GM12878 (cell line): Measurements from ENCODE around the gene EXOSC1. TPM values are rescaled to one million over a fixed set of nuclear protein-coding genes. Genes with fewer than 3 reads are reported as not detected.

ENCODE experiments used
- ATAC-seq: fragments of 200-7000 bp; cut with Tn5 transposase; 3 replicates; pipeline ENCODE4 v1.9.1; 2020; ENCODE audit warnings: mild to moderate bottlenecking, moderate library complexity
- BruUV-seq: library from RNA; stranded (reverse); fragments of 400-500 nt; replicated peaks from 2 replicates; lab custom pipeline; 2021; lab: Mats Ljungman, UMichigan
- CTCF ChIA-PET: fragments of 300-600 bp; sonication (Branson Sonifier 250); formaldehyde crosslinking; extraction: SDS; loops from one replicate; lab custom pipeline; 2021; ENCODE audit warnings: inconsistent platforms; lab: Yijun Ruan, JAX
- POLR2A ChIA-PET: fragments of 350-600 bp; formaldehyde crosslinking; extraction: SDS; loops from one replicate; lab custom pipeline; 2021; ENCODE audit warnings: inconsistent platforms; lab: Charles Lee
- RAD21 ChIA-PET: fragments of 300-600 bp; sonication (Branson Sonifier 250); formaldehyde crosslinking; loops from one replicate; lab custom pipeline; 2023; ENCODE audit warnings: antibody characterized with exemption; ENCODE audit not compliant: unreplicated experiment; lab: Charles Lee
- SMC1A ChIA-PET: fragments of 300-600 bp; sonication (Branson Sonifier 250); formaldehyde crosslinking; loops from one replicate; lab custom pipeline; 2023; ENCODE audit not compliant: unreplicated experiment, uncharacterized antibody; lab: Charles Lee
- DNase-seq: peaks from one replicate; pipeline ENCODE4 v3.0.0-alpha.2; 2011; ENCODE audit warnings: low read depth, low spot score
- FAIRE-seq: peaks from 3 replicates; lab custom pipeline; 2011; peaks lifted over from hg19 to GRCh38; lab: Jason Lieb, UNC
- H2AFZ ChIP-seq: 2 replicates; pipeline ENCODE4 v1.6.0; 2011; ENCODE audit warnings: low read depth, low read length, control low read depth; ENCODE audit not compliant: control insufficient read depth
- H3K27ac ChIP-seq: 2 replicates; pipeline ENCODE4 v1.5.1; 2011; ENCODE audit warnings: control low read depth; ENCODE audit not compliant: control insufficient read depth, insufficient read depth
- H3K27me3 ChIP-seq, 2 experiments: replicated peaks in 1 of 2; 2 replicates each; pipeline versions ENCODE4 v1.6.0 to v1.6.1; 2011; ENCODE audit warnings: low read length in 1 of 2; ENCODE audit not compliant: control insufficient read depth in 2 of 2, insufficient read depth in 2 of 2
- H3K36me3 ChIP-seq, 2 experiments: 2 replicates each; pipeline ENCODE4 v1.5.1; 2011; ENCODE audit warnings: low read length in 1 of 2; ENCODE audit not compliant: control insufficient read depth in 2 of 2, insufficient read depth in 2 of 2
- H3K4me1 ChIP-seq: 2 replicates; pipeline ENCODE4 v1.6.1; 2011; ENCODE audit warnings: mild to moderate bottlenecking, low read length, moderate library complexity, mixed read lengths; ENCODE audit not compliant: control insufficient read depth, insufficient read depth
- H3K4me2 ChIP-seq: 2 replicates; pipeline ENCODE4 v1.6.0; 2011; ENCODE audit warnings: control low read depth; ENCODE audit not compliant: control insufficient read depth, insufficient read depth
- H3K4me3 ChIP-seq: fragments of 200-600 bp; sonication (generic); 2 replicates; pipeline ENCODE4 v1.5.1; 2016
- H3K79me2 ChIP-seq: 2 replicates; pipeline ENCODE4 v1.6.0; 2011; ENCODE audit warnings: low read length; ENCODE audit not compliant: control insufficient read depth, insufficient read depth
- H3K9ac ChIP-seq: 2 replicates; pipeline ENCODE4 v1.8.0; 2011; ENCODE audit warnings: low read length, control low read depth, mixed read lengths; ENCODE audit not compliant: control insufficient read depth, insufficient read depth
- H3K9me3 ChIP-seq: replicated peaks from 3 replicates; pipeline ENCODE4 v1.5.1; 2011; ENCODE audit warnings: mild to moderate bottlenecking, low read length; ENCODE audit not compliant: control insufficient read depth, insufficient read depth
- H4K20me1 ChIP-seq: 2 replicates; pipeline ENCODE4 v1.6.0; 2011; ENCODE audit not compliant: control insufficient read depth, insufficient read depth
- CHD4 ChIP-seq: fragments of 200-600 bp; sonication (generic); IDR thresholded peaks from 2 replicates; pipeline ENCODE4 v1.6.1; 2016; ENCODE audit warnings: mild to moderate bottlenecking
- EED ChIP-seq: sonication (generic); IDR thresholded peaks from 2 replicates; pipeline ENCODE4 v1.6.1; 2016; ENCODE audit warnings: antibody characterized with exemption, low read depth
- GATAD2B ChIP-seq: fragments of 450-650 bp; conservative IDR thresholded peaks from 2 replicates; pipeline ENCODE4 v1.6.1; 2017; ENCODE audit warnings: low read depth, mild to moderate bottlenecking, moderate library complexity
- POLR2AphosphoS2 ChIP-seq: IDR thresholded peaks from 2 replicates; pipeline ENCODE4 v1.6.1; 2011; ENCODE audit warnings: low read depth, mild to moderate bottlenecking, low read length, improper control_type of control experiment, moderate library complexity
- REST ChIP-seq: IDR thresholded peaks from 2 replicates; pipeline ENCODE4 v1.6.1; 2012; ENCODE audit warnings: mild to moderate bottlenecking, low read depth, low read length
- RUNX3 ChIP-seq: IDR thresholded peaks from 2 replicates; pipeline ENCODE4 v1.6.1; 2012; ENCODE audit warnings: low read length, inconsistent platforms
- SMAD5 ChIP-seq: IDR thresholded peaks from 2 replicates; pipeline ENCODE4 v1.6.1; 2016; ENCODE audit warnings: antibody characterized with exemption, low read depth
- SREBF2 ChIP-seq: IDR thresholded peaks from 2 replicates; pipeline ENCODE4 v1.6.1; 2012; ENCODE audit warnings: mild to moderate bottlenecking, low read length
- ZBED1 ChIP-seq: IDR thresholded peaks from 2 replicates; pipeline ENCODE4 v1.6.1; 2016; ENCODE audit warnings: borderline replicate concordance
- ZNF274 ChIP-seq: IDR thresholded peaks from one replicate; pipeline ENCODE4 v1.8.0; 2011; ENCODE audit not compliant: insufficient read length, insufficient read depth
- ZSCAN29 ChIP-seq: fragments of 450-650 bp; IDR thresholded peaks from 2 replicates; pipeline ENCODE4 v1.6.1; 2017; ENCODE audit warnings: mild to moderate bottlenecking, moderate library complexity
- WGBS: methylation state at CpG from one replicate; pipeline ENCODE4 v1.1.6; 2016; ENCODE audit warnings: low lambda C conversion rate; ENCODE audit not compliant: insufficient replicate concordance, insufficient coverage; ENCODE audit errors: missing lambda C conversion rate; 5-methylcytosine and 5-hydroxymethylcytosine counted together
- in situ Hi-C: fragments of 300-500 bp; cut with MboI; formaldehyde crosslinking; loops from 9 replicates; pipeline ENCODE4 v1.14.3; 2018; ENCODE audit warnings: mixed read lengths
- intact Hi-C: fragments of 100-400 bp; cut with micrococcal nuclease; formaldehyde crosslinking; loops from one replicate; pipeline ENCODE4 v1.14.2; 2022; ENCODE audit not compliant: unreplicated experiment
- polyA plus RNA-seq, 11 experiments: library from polyadenylated mRNA; depleted of rRNA in 4 of 11; unstranded in 6 of 11; stranded (reverse) in 5 of 11; fragments of >200 nt; fragmentation: Nextera tagmentation in 4 of 11; fragmentation: Illumina TruSeq in 1 of 11; extraction: Ambion mirVana in 4 of 11; extraction: Trizol in 1 of 11; gene quantifications; 1 replicate in 1 of 11; 2 replicates in 10 of 11; pipeline versions ENCODE4 v1.2.1 to v1.2.3, GENCODE V29; 2011 to 2016; ENCODE audit warnings: inconsistent platforms in 2 of 11, missing spikeins in 2 of 11, low read depth in 1 of 11
- total RNA-seq, 4 experiments: library from RNA; depleted of rRNA in 3 of 4; stranded (reverse); fragments of >200 nt in 3 of 4; fragmentation: Illumina TruSeq in 1 of 4; extraction: Trizol in 1 of 4; gene quantifications; 2 replicates each; pipeline versions ENCODE4 v1.2.1 to v1.2.3, GENCODE V29; 2013 to 2021

EXOSC1 gene
- total and polyA plus RNA-seq, 10 of the 15 experiments (the other 5 are each of a cell fraction or from before 2014, with no cell fraction given) = 43.4 to 121 (median 75.1) TPM

GRCh38 chr10:97435211-97435610, 10.6 kb downstream of the EXOSC1 start:
- no TSS peak for BruUV-seq
- CTCF ChIA-PET = interaction anchor here (1.2 to 1.4 kb wide), 2 partner anchors 12 to 20 kb away, joined by 3 read pairs; no protein-coding TSS in a partner anchor
- Histone ChIP-seq H3K9ac (no peak overlapping the region), H3K9me3 (no peaks in the 10 kb centered on the region), H2AFZ (no peak overlapping the region), H3K27ac (no peak overlapping the region), H4K20me1 (peaks cover 8% of the 10 kb centered on the region; the same call in 1 of the 2 replicates), H3K4me3 (no peak overlapping the region), H3K4me1 (no peaks in the 10 kb centered on the region), H3K4me2 (no peak overlapping the region), H3K36me3 (peaks cover 9 to 33% of the 10 kb centered on the region in 2 experiments), H3K27me3 (no peaks in the 10 kb centered on the region), H3K79me2 (peaks cover 10% of the 10 kb centered on the region)
- RAD21 ChIA-PET = no interaction called here
- in situ Hi-C loops (no loop called here), intact Hi-C loops (no loop called here)
- DNase-seq (no peak), ATAC-seq (no peak), FAIRE-seq (no peak)
- no peak for TF ChIP-seq GATAD2B
- TF ChIP-seq POLR2AphosphoS2 = 0 out of 2 replicates have a peak, but pooled peaks have one; percentile 63
- SMC1A ChIA-PET = no interaction called here
- WGBS = 95% methylated on average over 6 of the region's 6 CpGs
- POLR2A ChIA-PET = interaction anchor here (0.7 kb wide), 1 partner anchor 11 kb away, joined by 3 read pairs; no protein-coding TSS in a partner anchor

- Histone ChIP-seq H3K4me2 (no peak overlapping the region), H3K27me3 (no peaks in the 10 kb centered on the region), H3K27ac (no peak overlapping the region), H2AFZ (no peak overlapping the region), H3K9me3 (no peaks in the 10 kb centered on the region), H3K4me1 (no peaks in the 10 kb centered on the region), H3K9ac (no peak overlapping the region), H3K36me3 (peaks cover 9 to 33% of the 10 kb centered on the region in 2 experiments), H3K4me3 (no peak overlapping the region), H3K79me2 (peaks cover 16% of the 10 kb centered on the region), H4K20me1 (peaks cover 8% of the 10 kb centered on the region; the same call in 1 of the 2 replicates)
- ATAC-seq (peak; percentile 29), DNase-seq (no peak), FAIRE-seq (no peak)
- 53% methylated on average over 1 of the region's 1 CpG for WGBS
- intact Hi-C loops = no loop called here
- SMC1A ChIA-PET = interaction anchor here (1.0 to 1.1 kb wide), 3 partner anchors 11 to 26 kb away, joined by 3 to 5 read pairs (median 3); no protein-coding TSS in a partner anchor
- in situ Hi-C loops = no loop called here
- POLR2A ChIA-PET = interaction anchor here (0.7 kb wide), 1 partner anchor 11 kb away, joined by 3 read pairs; no protein-coding TSS in a partner anchor
- no TSS peak for BruUV-seq
- TF ChIP-seq ZNF274 (no peak), EED (no peak), ZSCAN29 (no peak), RUNX3 (no peak), ZBED1 (no peak), SMAD5 (no peak), SREBF2 (no peak), REST (no peak), CHD4 (no peak)
- RAD21 ChIA-PET = interaction anchor here (0.8 kb wide), 1 partner anchor 23 kb away, joined by 3 read pairs; no protein-coding TSS in a partner anchor
- CTCF ChIA-PET = interaction anchor here (0.9 to 1.7 kb wide), 4 partner anchors 10 to 20 kb away, joined by 3 to 4 read pairs (median 3); no protein-coding TSS in a partner anchor
Observed at GRCh38 chr10:97434557-97434956, 11.2 kb downstream of the EXOSC1 start.
